ENCODE measurements around the gene ZNF827.

Gene ZNF827

GRCh38 chr4:145819853-145820181 lies 118.8 kb downstream of the ZNF827 start:
- Histone ChIP-seq H3K27ac (ENCODE audit: poor library complexity, severe bottlenecking) (no peak overlapping the region), H3K4me1 (ENCODE audit: insufficient read depth, poor library complexity, severe bottlenecking) (peaks cover 9% of the 10 kb centered on the region), H3K9me3 (ENCODE audit: severe bottlenecking) (no peaks in the 10 kb centered on the region), H3K4me3 (ENCODE audit: severe bottlenecking) (no peak overlapping the region), H3K27me3 (ENCODE audit: insufficient read depth, poor library complexity, severe bottlenecking) (no peaks in the 10 kb centered on the region), H3K36me3 (ENCODE audit: low read depth) (no peaks in the 10 kb centered on the region)
- no peak for TF ChIP-seq CTCF (IDR thresholded peaks at IDR 0.05; ENCODE audit: poor library complexity, severe bottlenecking)
- ATAC-seq (ENCODE audit: low read depth) (no peak), DNase-seq (ENCODE audit: low spot score) (no peak)

- Histone ChIP-seq H3K4me1 (ENCODE audit: insufficient read depth, poor library complexity, severe bottlenecking) (peaks cover 9% of the 10 kb centered on the region), H3K36me3 (ENCODE audit: low read depth) (no peaks in the 10 kb centered on the region), H3K27me3 (ENCODE audit: insufficient read depth, poor library complexity, severe bottlenecking) (no peaks in the 10 kb centered on the region), H3K27ac (ENCODE audit: poor library complexity, severe bottlenecking) (no peak overlapping the region), H3K9me3 (ENCODE audit: severe bottlenecking) (no peaks in the 10 kb centered on the region), H3K4me3 (ENCODE audit: severe bottlenecking) (no peak overlapping the region)
- ATAC-seq (ENCODE audit: low read depth): no peak
- DNase-seq (ENCODE audit: low spot score): no peak
- TF ChIP-seq CTCF (IDR thresholded peaks at IDR 0.05; ENCODE audit: poor library complexity, severe bottlenecking): no peak
Observed at GRCh38 chr4:145819101-145819852, 119.3 kb downstream of the ZNF827 start.

GRCh38 chr4:145818011-145818410 lies 120.6 kb downstream of the ZNF827 start:
- no peak overlapping the region for H3K4me3 ChIP-seq (ENCODE audit: severe bottlenecking)
- ATAC-seq (ENCODE audit: low read depth): no peak
- TF ChIP-seq CTCF (IDR thresholded peaks at IDR 0.05; ENCODE audit: poor library complexity, severe bottlenecking): no peak
- no peaks in the 10 kb centered on the region for H3K27me3 ChIP-seq (ENCODE audit: insufficient read depth, poor library complexity, severe bottlenecking)
- DNase-seq (ENCODE audit: low spot score): no peak
- no peaks in the 10 kb centered on the region for H3K36me3 ChIP-seq (ENCODE audit: low read depth)
- H3K9me3 ChIP-seq (ENCODE audit: severe bottlenecking): no peaks in the 10 kb centered on the region
- H3K4me1 ChIP-seq (ENCODE audit: insufficient read depth, poor library complexity, severe bottlenecking): peaks cover 15% of the 10 kb centered on the region
- H3K27ac ChIP-seq (ENCODE audit: poor library complexity, severe bottlenecking): no peak overlapping the region

- ATAC-seq (ENCODE audit: low read depth) (no peak), DNase-seq (ENCODE audit: low spot score) (no peak)
- Histone ChIP-seq H3K36me3 (ENCODE audit: low read depth) (no peaks in the 10 kb centered on the region), H3K4me1 (ENCODE audit: insufficient read depth, poor library complexity, severe bottlenecking) (peaks cover 13% of the 10 kb centered on the region), H3K27me3 (ENCODE audit: insufficient read depth, poor library complexity, severe bottlenecking) (no peaks in the 10 kb centered on the region), H3K27ac (ENCODE audit: poor library complexity, severe bottlenecking) (no peak overlapping the region), H3K9me3 (ENCODE audit: severe bottlenecking) (no peaks in the 10 kb centered on the region), H3K4me3 (ENCODE audit: severe bottlenecking) (no peak overlapping the region)
- no peak for TF ChIP-seq CTCF (IDR thresholded peaks at IDR 0.05; ENCODE audit: poor library complexity, severe bottlenecking)
Observed at GRCh38 chr4:145816091-145816490, 122.5 kb downstream of the ZNF827 start.

- Histone ChIP-seq H3K36me3 (ENCODE audit: low read depth) (no peaks in the 10 kb centered on the region), H3K4me1 (ENCODE audit: insufficient read depth, poor library complexity, severe bottlenecking) (peaks cover 13% of the 10 kb centered on the region), H3K9me3 (ENCODE audit: severe bottlenecking) (no peaks in the 10 kb centered on the region), H3K27me3 (ENCODE audit: insufficient read depth, poor library complexity, severe bottlenecking) (no peaks in the 10 kb centered on the region), H3K27ac (ENCODE audit: poor library complexity, severe bottlenecking) (no peak overlapping the region), H3K4me3 (ENCODE audit: severe bottlenecking) (no peak overlapping the region)
- no peak for TF ChIP-seq CTCF (IDR thresholded peaks at IDR 0.05; ENCODE audit: poor library complexity, severe bottlenecking)
- no peak for DNase-seq (ENCODE audit: low spot score)
- ATAC-seq (ENCODE audit: low read depth): no peak
Observed at GRCh38 chr4:145815626-145816025, 123.0 kb downstream of the ZNF827 start.

Data from RWPE2 (cell line).